Omental fat pad (tissue), 4 donors: ENCODE results near the gene TAB2. TPM values are rescaled to one million over a fixed set of nuclear protein-coding genes. Genes with fewer than 3 reads are reported as not detected.

Source experiments
- ATAC-seq: fragments of 150-250 bp; one replicate; pipeline ENCODE4 v1.9.1; 2016; ENCODE audit warnings: mild to moderate bottlenecking, moderate library complexity; ENCODE audit not compliant: low FRiP score
- DNase-seq: peaks from one replicate; pipeline ENCODE4 v3.0.0-alpha.2; 2019; ENCODE audit warnings: low spot score
- total RNA-seq, 4 donors: library from RNA; depleted of rRNA; stranded (reverse); fragments of >200 nt; gene quantifications; one replicate each; pipeline ENCODE4 v1.1.0, GENCODE V29; 2016
- TF ChIP-seq, protein P1 (sequence below), 3 donors: fragments of 450-650 bp; IDR thresholded peaks; one replicate each; pipeline ENCODE4 v1.5.1; 2016 to 2017; ENCODE audit warnings: antibody characterized with exemption in 3 of 3, mild to moderate bottlenecking in 3 of 3, moderate library complexity in 2 of 3

The TAB2 gene
- total RNA-seq, 4 donors from 2014 or later, result 40.0 to 88.4 (median 58.6) TPM

DNA sequence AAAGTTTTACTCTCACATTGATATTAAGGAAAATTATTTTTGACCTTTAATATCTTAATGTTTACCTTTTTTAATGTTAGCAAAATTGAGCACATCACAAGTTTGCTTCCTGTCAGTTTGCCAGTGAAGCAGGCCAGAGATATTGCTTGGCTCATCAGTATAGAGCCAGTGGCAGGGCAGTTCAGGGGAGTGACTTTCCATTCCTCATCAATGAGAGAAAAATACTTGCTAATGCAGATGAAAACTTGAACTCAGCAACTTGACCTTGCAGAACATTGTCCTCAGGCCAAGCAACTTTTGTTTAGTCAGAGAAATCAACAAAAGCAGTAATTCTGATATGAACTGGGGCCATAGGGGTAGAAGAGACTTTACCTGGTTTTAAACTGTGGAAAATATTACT, 6.9 kb downstream of the TAB2 start:
- no peak for ATAC-seq
- TF ChIP-seq, protein P1, sequence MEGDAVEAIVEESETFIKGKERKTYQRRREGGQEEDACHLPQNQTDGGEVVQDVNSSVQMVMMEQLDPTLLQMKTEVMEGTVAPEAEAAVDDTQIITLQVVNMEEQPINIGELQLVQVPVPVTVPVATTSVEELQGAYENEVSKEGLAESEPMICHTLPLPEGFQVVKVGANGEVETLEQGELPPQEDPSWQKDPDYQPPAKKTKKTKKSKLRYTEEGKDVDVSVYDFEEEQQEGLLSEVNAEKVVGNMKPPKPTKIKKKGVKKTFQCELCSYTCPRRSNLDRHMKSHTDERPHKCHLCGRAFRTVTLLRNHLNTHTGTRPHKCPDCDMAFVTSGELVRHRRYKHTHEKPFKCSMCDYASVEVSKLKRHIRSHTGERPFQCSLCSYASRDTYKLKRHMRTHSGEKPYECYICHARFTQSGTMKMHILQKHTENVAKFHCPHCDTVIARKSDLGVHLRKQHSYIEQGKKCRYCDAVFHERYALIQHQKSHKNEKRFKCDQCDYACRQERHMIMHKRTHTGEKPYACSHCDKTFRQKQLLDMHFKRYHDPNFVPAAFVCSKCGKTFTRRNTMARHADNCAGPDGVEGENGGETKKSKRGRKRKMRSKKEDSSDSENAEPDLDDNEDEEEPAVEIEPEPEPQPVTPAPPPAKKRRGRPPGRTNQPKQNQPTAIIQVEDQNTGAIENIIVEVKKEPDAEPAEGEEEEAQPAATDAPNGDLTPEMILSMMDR (IDR thresholded peaks at IDR 0.05), result no peak

DNA sequence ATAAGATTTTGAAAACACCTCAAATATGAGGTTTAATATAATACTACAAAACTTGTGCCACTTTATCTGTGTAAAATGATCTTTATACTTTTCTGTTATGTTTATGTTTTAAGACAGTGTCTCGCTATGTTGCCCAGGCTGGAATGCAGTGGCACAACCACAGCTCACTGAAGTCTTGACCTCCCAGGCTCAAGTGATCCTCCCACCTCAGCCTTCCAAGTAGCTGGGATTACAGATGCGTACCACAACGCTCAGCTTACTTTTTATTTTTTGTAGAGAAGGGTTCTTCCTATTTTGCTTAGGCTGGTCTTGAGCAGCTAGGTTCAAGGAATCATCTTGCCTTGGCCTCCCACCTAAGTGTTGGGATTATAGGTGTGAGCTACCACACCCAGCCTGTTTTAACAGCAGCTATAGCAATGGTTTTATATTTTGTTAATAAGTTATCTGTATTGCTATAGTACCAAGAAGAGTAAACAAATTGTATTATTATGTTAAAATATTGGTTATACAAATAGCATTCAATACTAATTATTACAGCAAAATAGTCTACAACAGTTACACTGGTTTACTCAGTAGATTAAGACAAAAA, 8.2 kb downstream of the TAB2 start:
- ATAC-seq (no peak), DNase-seq (no peak)
- TF ChIP-seq, protein P1 (IDR thresholded peaks at IDR 0.05), result no peak

More for the DNA sequence above, 6.9 kb downstream of the TAB2 start:
- no peak for DNase-seq

DNA sequence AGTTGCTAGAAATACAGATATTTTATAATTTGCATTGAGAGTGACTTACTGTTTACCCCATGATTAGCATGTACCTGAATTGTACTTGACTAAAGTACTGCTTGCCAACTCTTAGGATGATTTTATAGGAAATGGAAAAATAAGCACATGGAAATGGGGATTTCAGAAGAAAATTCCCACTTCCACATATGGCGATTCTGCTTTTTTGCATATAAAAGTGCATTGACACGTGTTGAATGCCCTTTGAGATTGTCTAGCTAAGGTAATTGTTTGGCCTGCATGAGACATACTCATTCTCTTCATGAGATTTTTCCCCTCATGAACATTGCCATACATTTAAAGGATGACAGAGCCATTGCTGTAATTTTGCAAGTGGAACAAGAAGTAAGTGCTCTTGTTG, 10.1 kb downstream of the TAB2 start:
- ATAC-seq (no peak), DNase-seq (no peak)
- TF ChIP-seq, protein P1 (IDR thresholded peaks at IDR 0.05), result no peak

DNA sequence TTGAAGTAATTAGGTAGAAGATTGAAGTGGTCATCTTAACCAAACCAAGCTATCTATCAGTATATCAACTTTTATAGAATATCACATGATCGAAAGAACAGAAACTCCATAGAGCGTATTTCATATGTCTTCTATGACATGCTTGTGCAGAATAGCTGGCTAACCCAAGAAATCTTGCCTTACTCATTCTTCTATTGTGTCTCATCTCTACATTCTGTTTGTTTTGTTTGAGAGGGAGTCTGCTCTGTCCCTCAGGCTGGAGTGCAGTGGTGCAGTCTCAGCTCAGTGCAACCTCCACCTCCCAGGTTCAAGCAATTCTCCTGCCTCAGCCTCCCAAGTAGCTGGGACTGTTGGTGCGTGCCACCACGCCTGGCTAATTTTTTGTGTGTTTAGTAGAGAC, 10.6 kb downstream of the TAB2 start:
- DNase-seq, result no peak
- ATAC-seq, result no peak
- TF ChIP-seq, protein P1 (IDR thresholded peaks at IDR 0.05), result no peak

DNA sequence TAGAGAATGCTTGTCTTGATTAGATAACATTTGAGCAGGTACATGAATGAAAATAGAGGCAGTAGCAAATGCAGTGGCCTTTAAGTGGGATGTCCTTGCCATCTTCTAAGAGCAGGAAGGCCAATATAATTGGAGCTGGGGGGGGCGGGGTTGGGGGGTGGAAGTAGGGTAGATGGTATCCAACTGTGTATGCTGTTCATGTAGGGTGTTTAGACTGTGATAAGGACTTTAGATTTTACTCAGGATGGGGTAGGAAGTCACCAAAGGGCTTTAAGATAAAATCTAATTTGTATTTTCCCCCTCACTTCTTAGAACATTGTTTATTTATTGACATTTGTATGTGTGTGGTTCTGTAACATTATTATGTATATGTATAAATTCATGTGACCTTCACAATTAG, 12.0 kb downstream of the TAB2 start:
- ATAC-seq (no peak), DNase-seq (no peak)
- TF ChIP-seq, protein P1 (IDR thresholded peaks at IDR 0.05), result no peak

DNA sequence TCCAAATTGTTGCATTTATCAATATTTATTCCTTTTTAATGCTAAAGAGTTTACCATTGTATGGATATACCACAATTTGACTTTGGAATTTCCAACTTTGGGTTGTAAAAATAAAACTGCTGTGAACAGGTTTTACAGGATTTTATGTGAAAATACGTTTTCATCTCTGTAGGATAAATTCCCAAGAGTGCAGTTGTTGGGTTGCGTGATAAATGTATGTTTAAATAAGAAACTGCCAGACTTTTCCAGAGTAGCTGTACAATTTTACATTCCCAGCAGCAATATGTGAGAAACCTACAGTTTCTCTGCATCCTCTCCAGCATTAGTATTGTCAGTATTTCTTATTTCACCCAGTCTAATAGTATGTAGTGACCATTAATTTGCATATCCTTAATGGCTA, 12.6 kb downstream of the TAB2 start:
- no peak for ATAC-seq
- no peak for DNase-seq
- TF ChIP-seq, protein P1 (IDR thresholded peaks at IDR 0.05), result no peak

DNA sequence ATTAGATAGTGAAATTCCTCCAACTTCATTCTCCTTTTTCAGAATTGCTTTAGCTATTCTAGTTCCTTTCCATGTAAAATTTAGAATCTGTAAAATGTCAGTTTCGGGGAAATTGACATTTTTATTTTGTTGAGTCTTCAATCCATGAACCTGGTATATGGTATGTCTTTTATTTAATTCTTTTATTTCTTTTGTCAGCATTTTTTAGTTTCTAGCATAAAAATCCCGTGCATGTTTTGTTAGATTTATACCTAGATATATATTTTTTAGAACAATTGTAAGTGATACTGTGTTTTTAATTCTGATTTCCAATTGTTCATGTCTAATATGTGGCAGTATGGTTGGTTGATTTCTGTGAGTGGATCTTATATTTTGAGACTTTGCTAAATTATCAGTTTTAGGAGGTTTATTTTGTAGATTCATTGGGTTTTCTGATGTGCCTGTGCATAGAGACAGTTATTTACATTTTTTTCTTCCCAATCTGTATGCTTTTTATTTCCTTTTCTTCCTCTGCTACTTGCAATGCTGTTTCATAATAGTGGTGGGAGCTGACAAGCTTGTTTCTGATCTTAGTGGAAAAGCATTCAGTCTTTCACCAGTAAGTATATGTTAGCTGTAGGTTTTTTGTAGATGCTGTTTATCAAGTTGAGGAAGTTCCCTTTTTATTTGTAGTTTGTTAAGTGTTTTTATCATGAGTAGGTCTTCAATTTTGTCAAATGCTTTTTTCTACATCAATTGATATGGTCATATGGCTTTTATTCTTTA, 13.7 kb downstream of the TAB2 start:
- DNase-seq, result no peak
- ATAC-seq, result no peak
- TF ChIP-seq, protein P1 (IDR thresholded peaks at IDR 0.05), result no peak
